OCI-LY1 (cell line): ENCODE results near the gene KIAA1328.

Source experiments
- H2AFZ ChIP-seq: fragments of 200-600 bp; sonication (generic), shearing (Covaris generic); 2 replicates; pipeline ENCODE4 v1.6.0; 2014; ENCODE audit warnings: antibody characterized with exemption, mild to moderate bottlenecking, low read length
- H3F3A ChIP-seq: fragments of 200-600 bp; sonication (generic), shearing (Covaris generic); 2 replicates; pipeline ENCODE4 v1.6.0; 2014; ENCODE audit warnings: mild to moderate bottlenecking, antibody characterized with exemption, low read length, moderate library complexity; ENCODE audit not compliant: insufficient read depth
- H3K27ac ChIP-seq: fragments of 200-600 bp; sonication (generic); 2 replicates; pipeline ENCODE4 v1.5.1; 2014; ENCODE audit warnings: low read length, mixed run types, mild to moderate bottlenecking, low read depth; ENCODE audit not compliant: poor library complexity, severe bottlenecking
- H3K27me3 ChIP-seq: fragments of 200-600 bp; sonication (generic); 2 replicates; pipeline ENCODE4 v1.6.0; 2014; ENCODE audit warnings: antibody characterized with exemption, mild to moderate bottlenecking, low read length, moderate library complexity; ENCODE audit not compliant: insufficient read depth
- H3K36me3 ChIP-seq: fragments of 200-600 bp; sonication (generic); 2 replicates; pipeline ENCODE4 v1.6.1; 2014; ENCODE audit warnings: mild to moderate bottlenecking, antibody characterized with exemption, low read length, moderate library complexity, mixed read lengths; ENCODE audit not compliant: insufficient read depth
- H3K4me1 ChIP-seq: fragments of 200-600 bp; sonication (generic); 2 replicates; pipeline ENCODE4 v1.5.1; 2014; ENCODE audit warnings: mild to moderate bottlenecking, low read length, moderate library complexity; ENCODE audit not compliant: insufficient read depth, severe bottlenecking
- H3K4me2 ChIP-seq: fragments of 200-600 bp; sonication (generic), shearing (Covaris generic); 2 replicates; pipeline ENCODE4 v1.6.1; 2014; ENCODE audit warnings: low read length
- H3K4me3 ChIP-seq: fragments of 200-600 bp; sonication (generic); 2 replicates; pipeline ENCODE4 v1.5.1; 2014; ENCODE audit warnings: low read length, low read depth, mild to moderate bottlenecking, mixed read lengths; ENCODE audit not compliant: poor library complexity, severe bottlenecking
- H3K79me2 ChIP-seq: fragments of 200-600 bp; shearing (Covaris generic); 2 replicates; pipeline ENCODE4 v1.6.1; 2016; ENCODE audit warnings: mixed run types, low read length, mixed read lengths; ENCODE audit not compliant: insufficient read depth
- H3K9ac ChIP-seq: fragments of 200-600 bp; sonication (generic), shearing (Covaris generic); 2 replicates; pipeline ENCODE4 v1.6.1; 2014; ENCODE audit warnings: mild to moderate bottlenecking, low read length, mixed read lengths
- H3K9me2 ChIP-seq: fragments of 200-600 bp; sonication (generic), shearing (Covaris generic); 2 replicates; pipeline ENCODE4 v1.6.1; 2014; ENCODE audit warnings: low read depth, mild to moderate bottlenecking, low read length, mixed read lengths
- H3K9me3 ChIP-seq: fragments of 200-600 bp; shearing (Covaris generic); 2 replicates; pipeline ENCODE4 v1.6.1; 2014; ENCODE audit warnings: low read length, mixed read lengths
- H4K20me1 ChIP-seq: fragments of 200-600 bp; sonication (generic), shearing (Covaris generic); 2 replicates; pipeline ENCODE4 v1.6.0; 2016; ENCODE audit warnings: mild to moderate bottlenecking, low read length; ENCODE audit not compliant: insufficient read depth
- EZH2 ChIP-seq: fragments of 200-600 bp; sonication (generic), shearing (Covaris generic); IDR thresholded peaks from 2 replicates; pipeline ENCODE4 v1.8.0; 2017; ENCODE audit warnings: borderline replicate concordance, mixed run types, mild to moderate bottlenecking, antibody characterized with exemption, low read length, moderate library complexity, mixed read lengths
- TF ChIP-seq, protein P1 (sequence below): fragments of 200-600 bp; sonication (generic), shearing (Covaris generic); IDR thresholded peaks from 2 replicates; pipeline ENCODE4 v1.5.1; 2017; ENCODE audit warnings: mild to moderate bottlenecking, antibody characterized with exemption, low read length, moderate library complexity, mixed read lengths

The KIAA1328 gene

DNA sequence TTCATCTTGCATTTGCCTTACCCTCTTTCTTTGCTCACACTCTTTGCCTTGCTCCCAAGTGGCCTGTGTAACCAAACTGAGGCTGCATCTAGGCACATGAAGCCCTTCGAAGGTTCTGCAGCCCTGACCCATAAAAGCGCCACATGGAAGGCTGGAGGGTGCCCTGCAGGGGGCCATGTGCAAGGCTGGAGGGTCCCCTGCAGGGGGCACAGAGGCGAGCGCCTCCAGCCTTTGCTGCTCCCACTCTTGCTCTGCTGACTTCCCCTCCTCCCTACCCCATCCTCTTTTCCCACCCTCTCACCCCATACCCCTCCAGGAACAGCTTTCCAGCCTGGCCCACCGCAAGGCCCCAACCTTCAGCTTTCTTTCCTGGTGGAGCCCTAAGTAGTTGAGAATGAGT, 419.4 kb downstream of the KIAA1328 start:
- Histone ChIP-seq H3K9me3 (no peaks in the 10 kb centered on the region), H2AFZ (no peak overlapping the region), H3K27me3 (no peaks in the 10 kb centered on the region), H3K4me1 (no peaks in the 10 kb centered on the region), H4K20me1 (no peaks in the 10 kb centered on the region), H3F3A (no peaks in the 10 kb centered on the region), H3K9ac (no peak overlapping the region), H3K9me2 (no peaks in the 10 kb centered on the region), H3K36me3 (no peaks in the 10 kb centered on the region), H3K4me3 (no peak overlapping the region), H3K4me2 (no peak overlapping the region), H3K27ac (no peak overlapping the region), H3K79me2 (no peaks in the 10 kb centered on the region)
- no peak for TF ChIP-seq EZH2
- TF ChIP-seq, protein P1, sequence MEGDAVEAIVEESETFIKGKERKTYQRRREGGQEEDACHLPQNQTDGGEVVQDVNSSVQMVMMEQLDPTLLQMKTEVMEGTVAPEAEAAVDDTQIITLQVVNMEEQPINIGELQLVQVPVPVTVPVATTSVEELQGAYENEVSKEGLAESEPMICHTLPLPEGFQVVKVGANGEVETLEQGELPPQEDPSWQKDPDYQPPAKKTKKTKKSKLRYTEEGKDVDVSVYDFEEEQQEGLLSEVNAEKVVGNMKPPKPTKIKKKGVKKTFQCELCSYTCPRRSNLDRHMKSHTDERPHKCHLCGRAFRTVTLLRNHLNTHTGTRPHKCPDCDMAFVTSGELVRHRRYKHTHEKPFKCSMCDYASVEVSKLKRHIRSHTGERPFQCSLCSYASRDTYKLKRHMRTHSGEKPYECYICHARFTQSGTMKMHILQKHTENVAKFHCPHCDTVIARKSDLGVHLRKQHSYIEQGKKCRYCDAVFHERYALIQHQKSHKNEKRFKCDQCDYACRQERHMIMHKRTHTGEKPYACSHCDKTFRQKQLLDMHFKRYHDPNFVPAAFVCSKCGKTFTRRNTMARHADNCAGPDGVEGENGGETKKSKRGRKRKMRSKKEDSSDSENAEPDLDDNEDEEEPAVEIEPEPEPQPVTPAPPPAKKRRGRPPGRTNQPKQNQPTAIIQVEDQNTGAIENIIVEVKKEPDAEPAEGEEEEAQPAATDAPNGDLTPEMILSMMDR: no peak

DNA sequence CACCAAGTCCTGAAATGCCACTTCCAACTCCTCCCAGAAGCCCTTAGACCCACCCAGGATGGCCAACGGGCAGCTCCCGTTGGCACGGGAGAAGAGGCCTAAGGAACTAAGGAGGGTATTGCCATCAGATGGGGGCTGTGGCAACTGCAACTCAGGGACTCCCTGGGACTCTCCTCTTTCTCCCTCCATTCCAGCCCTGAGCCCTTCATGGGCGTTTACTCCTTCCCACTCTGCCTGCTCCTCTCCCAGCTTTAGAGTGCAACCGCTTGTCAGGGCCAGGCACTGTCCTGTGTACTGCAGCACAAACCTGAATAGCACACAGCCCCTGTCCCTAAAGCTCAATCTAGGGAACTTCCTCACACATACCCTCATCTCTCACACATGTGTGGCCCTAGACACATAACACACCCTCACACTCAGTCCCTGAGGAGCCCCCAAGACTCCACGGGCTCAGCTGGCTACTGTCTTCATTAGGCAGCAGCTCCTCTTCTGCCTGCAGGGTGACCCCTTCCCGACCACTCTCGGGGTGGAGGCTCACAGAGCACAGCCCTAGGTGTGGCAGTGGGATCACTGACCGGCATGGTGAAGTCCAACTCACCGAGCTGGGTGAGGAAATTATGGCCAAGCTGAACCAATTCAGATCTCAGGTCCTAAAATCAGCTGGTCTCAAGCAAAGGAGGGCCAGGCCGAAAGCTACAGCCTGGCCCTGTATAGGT, 420.4 kb downstream of the KIAA1328 start:
- no peak overlapping the region for H3K4me2 ChIP-seq
- no peak overlapping the region for H2AFZ ChIP-seq
- no peak for TF ChIP-seq EZH2
- TF ChIP-seq, protein P1: no peak
- H3F3A ChIP-seq: no peaks in the 10 kb centered on the region
- H3K9me2 ChIP-seq: no peaks in the 10 kb centered on the region
- no peaks in the 10 kb centered on the region for H3K36me3 ChIP-seq
- H4K20me1 ChIP-seq: no peaks in the 10 kb centered on the region
- H3K27ac ChIP-seq: no peak overlapping the region
- H3K9me3 ChIP-seq: no peaks in the 10 kb centered on the region
- no peak overlapping the region for H3K4me3 ChIP-seq
- no peaks in the 10 kb centered on the region for H3K27me3 ChIP-seq
- no peaks in the 10 kb centered on the region for H3K79me2 ChIP-seq
- no peaks in the 10 kb centered on the region for H3K4me1 ChIP-seq
- no peak overlapping the region for H3K9ac ChIP-seq

DNA sequence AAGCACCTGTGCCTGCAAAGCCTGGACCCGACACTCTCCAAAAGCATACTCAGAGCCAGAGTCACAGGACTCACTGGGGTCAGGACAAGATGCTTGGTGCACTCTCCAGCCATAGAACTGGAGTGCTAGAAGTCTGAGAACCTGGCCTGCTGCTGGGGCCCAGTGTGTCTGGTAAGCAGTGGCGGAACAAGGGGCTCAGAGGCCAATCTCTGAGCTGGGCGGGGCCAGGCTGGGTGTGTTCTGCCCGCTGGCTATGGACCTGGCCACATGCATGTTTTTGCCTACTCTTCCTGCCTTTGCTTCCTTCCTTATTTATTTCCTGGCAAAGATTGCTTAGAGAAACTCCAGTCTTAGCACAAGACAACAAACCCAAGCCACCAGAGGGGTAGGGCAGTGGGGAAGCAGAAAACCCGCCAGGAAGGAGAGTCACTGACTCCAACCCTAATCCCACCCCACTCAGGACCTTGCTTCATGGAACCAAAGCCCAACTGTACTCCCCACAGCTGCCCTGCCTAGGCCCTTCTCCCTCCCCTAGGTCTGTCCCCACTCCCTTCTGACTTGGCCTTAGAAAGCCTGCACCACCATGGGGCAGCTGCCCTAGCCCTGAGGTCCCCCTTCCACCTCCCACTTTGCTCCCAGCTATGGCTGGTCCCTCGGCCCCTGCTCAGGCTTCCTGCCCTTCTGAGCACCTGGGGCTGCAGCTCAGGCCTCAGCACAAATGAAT, 421.1 kb downstream of the KIAA1328 start:
- Histone ChIP-seq H3K27me3 (no peaks in the 10 kb centered on the region), H3F3A (no peaks in the 10 kb centered on the region), H3K9ac (no peak overlapping the region), H3K4me1 (no peaks in the 10 kb centered on the region), H2AFZ (no peak overlapping the region), H3K27ac (no peak overlapping the region), H3K4me2 (no peak overlapping the region), H3K79me2 (no peaks in the 10 kb centered on the region), H4K20me1 (no peaks in the 10 kb centered on the region), H3K4me3 (no peak overlapping the region), H3K36me3 (no peaks in the 10 kb centered on the region), H3K9me2 (no peaks in the 10 kb centered on the region), H3K9me3 (no peaks in the 10 kb centered on the region)
- no peak for TF ChIP-seq EZH2
- TF ChIP-seq, protein P1: no peak
